ENCODE data around the gene SOX6.

The SOX6 gene

DNA sequence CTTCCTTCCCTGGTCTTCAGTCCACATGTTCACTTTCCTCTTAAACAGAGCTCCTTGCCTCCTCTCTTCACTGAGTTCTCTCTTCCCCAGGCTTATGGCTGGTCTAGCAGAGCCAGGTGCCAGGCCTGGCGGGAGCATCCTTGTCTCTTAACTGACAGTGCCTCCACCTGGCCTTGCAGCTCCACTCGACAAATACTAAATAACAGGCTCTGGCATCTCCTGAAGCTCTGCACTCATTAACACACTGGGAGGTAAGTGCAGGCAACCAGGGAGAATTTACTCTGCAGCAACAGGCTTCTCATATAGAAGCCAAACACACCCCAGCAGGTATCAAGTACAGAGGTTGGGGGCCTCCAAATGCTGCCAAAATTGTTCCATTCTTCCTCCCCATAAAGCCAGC, 438.1 kb downstream of the SOX6 start:
- Histone ChIP-seq H3K9ac (ENCODE audit: low read length in 5 of 5) (no peak overlapping the region), H3K36me3 (ENCODE audit: control insufficient read depth in 5 of 5, insufficient read depth in 5 of 5, low read length in 5 of 5) (no peaks in the 10 kb centered on the region), H3K4me3 (ENCODE audit: low read depth in 1 of 5, low read length in 5 of 5) (no peak overlapping the region), H3K9me3 (ENCODE audit: control insufficient read depth in 5 of 5, low read length in 5 of 5) (no peaks in the 10 kb centered on the region), H3K4me1 (ENCODE audit: control insufficient read depth in 5 of 5, insufficient read depth in 5 of 5, low read length in 5 of 5) (no peaks in the 10 kb centered on the region), H3K27me3 (ENCODE audit: control insufficient read depth in 5 of 5, insufficient read depth in 4 of 5, low read length in 5 of 5) (peaks cover 0 to 2% (median 0%) of the 10 kb centered on the region in 5 donors), H3K27ac (ENCODE audit: low read depth, low read length) (no peak overlapping the region)
